ENCODE results near the gene OR52W1.

The OR52W1 gene, protein sequence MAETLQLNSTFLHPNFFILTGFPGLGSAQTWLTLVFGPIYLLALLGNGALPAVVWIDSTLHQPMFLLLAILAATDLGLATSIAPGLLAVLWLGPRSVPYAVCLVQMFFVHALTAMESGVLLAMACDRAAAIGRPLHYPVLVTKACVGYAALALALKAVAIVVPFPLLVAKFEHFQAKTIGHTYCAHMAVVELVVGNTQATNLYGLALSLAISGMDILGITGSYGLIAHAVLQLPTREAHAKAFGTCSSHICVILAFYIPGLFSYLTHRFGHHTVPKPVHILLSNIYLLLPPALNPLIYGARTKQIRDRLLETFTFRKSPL

DNA sequence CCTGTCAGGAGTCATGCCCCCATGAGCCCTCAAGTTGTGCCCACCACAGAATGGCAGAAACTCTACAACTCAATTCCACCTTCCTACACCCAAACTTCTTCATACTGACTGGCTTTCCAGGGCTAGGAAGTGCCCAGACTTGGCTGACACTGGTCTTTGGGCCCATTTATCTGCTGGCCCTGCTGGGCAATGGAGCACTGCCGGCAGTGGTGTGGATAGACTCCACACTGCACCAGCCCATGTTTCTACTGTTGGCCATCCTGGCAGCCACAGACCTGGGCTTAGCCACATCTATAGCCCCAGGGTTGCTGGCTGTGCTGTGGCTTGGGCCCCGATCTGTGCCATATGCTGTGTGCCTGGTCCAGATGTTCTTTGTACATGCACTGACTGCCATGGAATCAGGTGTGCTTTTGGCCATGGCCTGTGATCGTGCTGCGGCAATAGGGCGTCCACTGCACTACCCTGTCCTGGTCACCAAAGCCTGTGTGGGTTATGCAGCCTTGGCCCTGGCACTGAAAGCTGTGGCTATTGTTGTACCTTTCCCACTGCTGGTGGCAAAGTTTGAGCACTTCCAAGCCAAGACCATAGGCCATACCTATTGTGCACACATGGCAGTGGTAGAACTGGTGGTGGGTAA is at the start of gene OR52W1:
Gene OR52W1 (plus strand): TSS at position 51 of the 637 bp plus-strand sequence. CDS start 0 bp downstream, at position 51.
- DNase-seq, result no peak

DNA sequence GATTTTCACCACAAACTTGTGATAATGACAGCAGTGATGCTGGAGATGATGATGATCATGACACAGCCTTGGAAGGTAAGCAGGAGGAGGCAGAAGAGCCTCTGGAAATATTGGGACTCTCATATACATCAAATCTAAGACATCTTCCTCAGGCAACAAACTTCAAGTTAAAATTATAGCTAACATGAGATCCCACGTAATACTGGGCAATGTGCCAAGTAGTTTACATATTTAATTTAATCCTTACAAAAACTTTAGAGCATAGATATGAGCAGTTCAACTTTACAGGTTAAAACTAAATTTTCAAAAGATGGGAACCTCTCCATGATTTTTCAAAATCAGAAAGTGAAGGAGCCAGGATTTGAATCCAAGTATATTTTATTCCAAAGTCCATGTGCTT is 47.9 kb upstream of the OR52W1 start:
- DNase-seq, result no peak

DNA sequence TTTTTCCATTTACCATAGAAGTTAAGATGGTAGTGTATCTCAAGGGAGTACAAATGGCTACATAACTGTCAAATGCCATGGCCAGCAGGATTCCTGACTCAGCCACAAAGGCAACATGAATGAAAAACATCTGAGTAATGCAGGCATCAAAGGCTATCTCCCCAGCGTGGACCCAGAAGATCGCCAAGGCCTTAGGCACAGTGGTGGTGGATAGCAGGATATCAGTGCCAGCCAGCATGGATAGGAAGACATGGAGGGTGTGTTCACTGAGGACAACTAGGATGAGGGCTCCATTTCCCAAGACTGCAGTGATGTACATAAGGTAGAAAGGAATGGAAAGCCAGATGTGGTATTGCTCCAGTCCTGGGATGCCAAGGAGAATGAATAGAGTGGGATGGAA is 46.9 kb upstream of the OR52W1 start:
- no peak for DNase-seq

DNA sequence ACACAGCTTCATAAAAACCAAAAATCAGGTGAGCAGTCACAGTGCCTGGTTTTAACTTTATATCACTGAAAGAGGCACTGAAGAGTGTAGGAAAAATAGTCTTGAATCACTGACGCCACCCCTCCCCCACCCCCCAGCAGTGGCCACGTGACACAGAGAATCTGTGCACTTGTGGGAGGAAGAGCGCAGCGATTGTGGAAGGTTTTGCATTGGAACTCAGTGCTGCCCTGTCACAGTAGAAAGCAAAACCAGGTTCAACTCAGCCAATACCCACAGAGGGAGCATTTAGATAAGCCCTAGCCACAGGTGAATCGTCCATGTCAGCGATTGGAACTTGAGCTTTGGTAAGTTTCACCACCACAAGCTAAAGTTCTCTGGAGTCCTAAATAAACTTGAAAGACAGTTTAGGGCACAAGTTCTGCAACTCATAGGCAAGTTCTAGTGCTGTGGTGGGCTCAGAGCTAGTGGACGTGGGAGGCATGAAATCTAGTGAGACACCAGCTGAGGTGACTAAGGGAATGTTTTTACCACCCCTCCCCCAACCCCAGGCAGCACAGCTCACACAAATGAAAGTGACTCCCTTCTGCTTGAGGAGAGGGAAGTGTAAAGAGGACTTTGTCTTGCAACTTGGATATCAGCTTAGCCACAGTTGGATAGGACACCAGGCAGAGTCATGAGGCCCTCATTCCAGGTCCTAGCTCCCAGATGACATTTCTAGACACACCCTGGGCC is 42.2 kb upstream of the OR52W1 start:
- no peak for DNase-seq

DNA sequence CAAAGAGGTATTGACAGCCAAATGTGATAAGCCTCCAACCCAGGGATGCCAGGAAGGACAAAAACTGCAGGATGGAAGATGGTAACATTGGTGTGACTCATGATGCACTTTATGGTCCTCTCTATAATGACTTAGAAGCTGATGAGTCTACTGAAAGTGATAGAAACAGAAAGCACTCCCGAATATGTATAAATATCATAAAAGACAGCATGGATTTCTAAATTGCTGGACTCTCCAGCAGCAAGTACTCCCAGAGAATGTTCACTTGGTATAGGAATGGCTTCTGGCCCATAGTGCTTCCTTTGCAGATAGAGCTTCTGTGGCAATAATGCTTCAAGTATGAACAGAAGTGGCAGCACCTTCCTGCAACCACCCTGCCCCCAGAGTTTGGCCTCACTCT is 28.8 kb upstream of the OR52W1 start, which contains the start of gene OR52B2:
Gene OR52B2 (minus strand): TSS at position 101 of the 400 bp plus-strand sequence. CDS start 0 bp downstream, at position 101.
- DNase-seq, result no peak

DNA sequence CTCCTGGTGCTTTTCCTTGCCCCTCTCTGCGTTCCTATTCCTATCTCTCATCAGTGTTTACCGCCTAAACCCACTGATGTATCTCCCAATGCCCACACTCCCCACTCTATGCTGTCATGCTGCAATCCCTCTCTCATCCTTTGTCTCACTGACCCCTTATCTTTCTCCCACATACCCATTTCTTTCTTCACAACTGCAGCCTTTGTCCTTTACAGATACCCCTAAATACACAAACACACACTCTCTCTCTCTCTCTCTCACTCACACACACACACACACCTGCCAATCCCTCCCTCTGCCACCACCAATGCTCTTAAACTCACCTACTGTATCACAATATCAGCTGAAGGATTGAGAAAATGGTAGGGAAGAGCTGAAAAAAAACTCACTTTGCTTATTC is 23.6 kb upstream of the OR52W1 start:
- DNase-seq, result no peak

DNA sequence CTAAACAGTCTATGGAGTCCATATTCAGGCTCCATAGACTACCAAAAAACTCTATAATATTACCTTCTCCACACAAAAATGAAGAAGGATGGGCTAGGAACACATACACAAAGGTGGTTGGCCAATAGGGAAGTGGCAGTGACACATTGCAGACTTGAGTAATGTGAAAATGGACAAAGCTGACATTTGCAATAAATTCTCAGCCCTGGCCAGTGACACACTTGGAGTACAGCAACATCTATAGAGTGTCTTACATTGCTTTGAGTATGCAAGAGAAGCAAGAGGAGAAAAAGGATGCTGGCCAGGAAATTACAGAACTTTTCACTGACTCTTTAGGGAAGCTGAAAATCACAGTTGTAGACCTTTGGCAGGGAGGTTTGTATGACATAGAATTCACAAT is 7.3 kb upstream of the OR52W1 start:
- no peak for DNase-seq

DNA sequence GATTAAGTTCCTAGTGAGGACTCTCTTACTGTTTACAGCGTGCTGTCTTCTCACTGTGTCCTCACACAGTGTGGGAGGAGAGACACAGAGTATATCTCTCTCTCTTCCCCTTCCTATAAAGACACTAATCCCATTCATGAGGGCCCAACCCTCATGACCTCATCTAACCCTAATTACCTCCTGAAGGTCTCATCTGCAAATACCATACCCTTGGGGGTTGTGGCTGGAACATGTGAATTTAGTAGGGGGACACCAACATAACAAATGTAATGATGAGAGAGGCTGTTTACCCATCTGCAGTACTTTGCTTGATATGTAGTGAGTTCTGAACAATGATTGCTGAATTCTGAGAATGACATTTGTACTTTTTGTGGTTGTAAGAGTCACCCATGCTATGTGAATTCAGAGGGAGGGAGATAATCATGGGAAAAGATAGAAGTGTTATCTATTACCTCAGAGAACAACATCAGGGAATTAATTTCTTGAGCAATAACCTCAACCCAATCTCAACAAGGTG is 4.9 kb upstream of the OR52W1 start:
- no peak for DNase-seq

DNA sequence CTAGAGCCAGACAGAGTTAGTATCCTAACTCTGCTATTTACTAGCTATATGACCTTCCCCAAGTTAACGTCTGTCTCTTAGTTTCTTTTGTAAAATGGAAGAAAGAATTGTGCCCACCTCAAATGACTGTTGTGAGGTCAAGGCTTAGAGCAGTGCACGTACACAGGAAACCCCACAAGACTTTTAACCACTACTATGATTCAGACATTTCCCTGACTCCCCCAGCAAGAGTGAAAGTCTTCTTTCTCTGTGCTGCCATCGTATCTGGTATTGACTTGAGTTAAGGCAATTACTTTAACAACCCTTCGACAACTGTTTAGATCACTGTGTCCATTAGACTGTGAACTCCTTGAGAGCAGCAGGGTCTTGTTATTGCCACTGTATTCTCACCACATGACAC is 2.6 kb upstream of the OR52W1 start:
- DNase-seq, result no peak

DNA sequence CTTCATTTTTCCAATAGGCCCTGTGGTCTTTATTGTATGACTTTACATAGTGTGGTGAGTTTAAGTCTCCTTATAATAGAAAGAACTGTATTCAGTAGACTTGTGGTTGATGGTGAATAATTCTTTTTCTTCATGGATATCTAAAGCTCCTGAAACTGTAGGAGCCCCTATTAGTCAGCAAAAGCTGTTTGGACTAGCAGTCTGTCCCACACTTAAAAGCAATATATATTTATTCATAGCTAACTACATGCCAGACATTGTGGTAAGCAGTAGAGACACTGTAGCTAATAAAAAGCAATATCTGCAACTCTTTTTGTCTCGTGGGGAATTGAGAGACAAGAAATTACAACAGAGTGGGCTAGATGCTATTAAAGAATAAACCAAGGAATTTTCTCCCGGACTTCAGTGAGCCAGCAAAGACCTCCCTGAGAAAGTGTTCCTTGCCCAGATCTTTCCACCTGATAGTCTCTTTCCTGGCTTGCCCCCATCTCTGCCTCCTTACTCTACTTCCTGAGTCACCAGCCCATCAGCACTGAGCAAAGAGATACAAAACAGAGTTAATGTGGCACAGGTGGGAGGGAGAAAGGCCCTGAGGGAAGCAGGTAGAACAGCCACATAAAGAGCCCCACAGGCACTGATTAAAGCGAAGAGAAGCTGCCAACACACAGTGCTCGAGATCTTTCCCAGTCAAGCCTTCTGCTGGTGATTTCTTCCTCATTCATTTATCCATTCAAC is 1.4 kb upstream of the OR52W1 start:
- DNase-seq, result no peak

DNA sequence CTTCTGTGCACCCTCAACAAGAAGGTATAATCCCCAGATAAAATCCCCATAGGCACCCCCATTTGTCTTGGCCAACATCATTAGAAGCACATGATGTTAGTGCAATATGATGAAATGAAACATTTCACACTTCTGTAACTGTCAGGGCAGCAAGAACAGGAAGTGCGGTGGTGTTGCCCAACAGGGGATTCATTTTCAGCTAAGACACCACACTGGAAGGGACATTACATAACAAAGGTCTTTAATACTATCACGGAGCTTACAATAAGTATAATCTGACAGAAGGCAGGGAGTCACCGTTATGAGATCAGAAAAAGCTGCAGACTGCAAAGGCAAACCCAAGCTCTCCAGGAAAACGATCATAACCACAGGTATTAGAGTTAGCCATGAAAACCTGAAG is 2.0 kb downstream of the OR52W1 start:
- no peak for DNase-seq

DNA sequence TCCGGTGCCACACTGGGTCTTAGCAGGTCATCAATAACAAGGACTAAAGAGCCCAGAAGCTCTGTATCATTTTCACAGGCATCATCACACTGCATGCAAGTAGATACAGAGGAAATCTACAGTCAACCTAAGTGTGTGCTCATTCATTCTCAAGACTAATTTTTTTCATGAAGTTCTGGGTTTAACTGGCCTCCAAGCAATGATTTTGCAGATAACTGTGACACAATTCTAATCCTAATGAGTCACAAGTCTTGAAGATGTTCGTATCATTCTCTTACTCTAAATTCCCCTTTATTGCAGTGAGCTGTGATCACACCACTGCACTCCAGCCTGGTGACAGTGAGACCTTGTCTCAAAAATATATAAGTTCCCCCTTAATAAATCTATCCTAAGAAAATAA is 2.5 kb downstream of the OR52W1 start:
- no peak for DNase-seq

DNA sequence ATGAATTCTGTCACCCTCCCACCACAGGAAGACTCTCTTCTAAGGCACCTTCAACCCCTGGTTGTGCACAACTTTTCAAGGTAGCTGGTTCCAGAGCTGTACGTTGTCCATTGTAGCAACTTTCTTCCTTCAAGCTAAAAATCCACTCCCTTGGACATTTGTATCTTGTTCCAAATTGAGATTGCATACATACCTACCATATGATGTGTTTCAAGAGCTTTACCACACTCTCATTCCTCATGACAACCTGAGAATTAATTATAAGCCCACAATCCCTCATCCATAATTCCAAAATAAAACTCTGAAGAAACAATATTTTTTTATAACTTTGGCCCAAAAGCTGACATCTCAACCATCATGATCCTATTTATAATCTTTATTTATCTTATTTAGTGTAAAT is 3.0 kb downstream of the OR52W1 start:
- no peak for DNase-seq

DNA sequence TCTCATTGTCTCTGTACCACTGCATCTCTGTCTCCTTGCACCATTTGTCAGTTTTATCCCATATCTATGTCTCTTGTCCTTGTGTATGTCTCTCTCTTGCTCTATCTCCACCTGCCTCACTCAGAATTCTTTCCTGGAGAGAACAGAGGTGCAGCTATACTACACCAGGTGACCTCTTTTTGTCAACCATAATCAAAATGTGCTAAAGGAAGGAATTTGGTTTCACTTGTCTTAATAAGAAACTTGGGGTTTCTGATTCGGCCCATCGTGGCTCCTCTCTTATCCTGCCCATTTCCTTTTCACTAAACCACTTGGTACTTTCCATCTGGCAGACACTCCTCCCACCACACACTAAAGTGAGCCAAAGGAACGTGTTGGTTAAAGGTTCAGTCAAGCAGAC is 4.3 kb downstream of the OR52W1 start:
- DNase-seq, result no peak

DNA sequence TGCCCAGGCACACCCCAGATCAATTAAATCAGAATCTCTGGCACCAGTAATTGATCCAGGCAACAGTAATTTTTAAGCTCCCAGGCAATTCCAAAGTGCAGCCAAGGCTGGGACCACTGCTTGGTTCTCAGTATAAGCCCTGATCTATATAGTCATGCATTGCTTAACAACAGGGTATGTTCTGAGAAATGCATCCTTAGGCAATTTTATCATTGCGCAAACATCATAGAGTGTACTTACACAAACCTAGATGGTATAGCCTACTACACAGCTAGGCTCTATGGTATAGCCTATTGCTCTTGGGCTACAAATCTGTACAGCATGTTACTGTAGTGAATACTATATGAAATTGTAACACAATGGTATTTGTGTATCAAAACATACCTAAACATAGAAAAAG is 5.7 kb downstream of the OR52W1 start:
- no peak for DNase-seq

DNA sequence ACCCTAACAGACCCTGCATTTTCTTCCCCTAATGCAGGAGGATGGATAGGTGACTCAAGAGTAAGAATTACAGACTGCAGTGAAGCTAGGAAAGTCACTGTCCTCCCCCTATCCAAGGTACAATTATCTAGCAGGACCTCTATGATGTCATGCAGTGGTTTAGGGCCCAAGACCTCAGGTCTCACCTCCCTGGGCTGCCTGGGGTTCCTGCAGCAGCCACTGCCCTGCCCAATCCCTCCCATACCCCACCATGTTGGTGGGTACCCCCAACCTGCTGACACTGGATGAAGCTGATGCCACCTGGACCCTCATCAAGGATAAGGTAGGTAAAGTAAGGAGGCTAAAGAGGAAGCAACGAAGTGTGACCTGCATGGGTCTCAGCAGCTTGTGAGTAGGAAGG is 6.3 kb downstream of the OR52W1 start, which contains the start of gene C11orf42:
Gene C11orf42 (plus strand): TSS at position 192 of the 400 bp plus-strand sequence. CDS start 59 bp downstream, at position 251.
- no peak for DNase-seq

DNA sequence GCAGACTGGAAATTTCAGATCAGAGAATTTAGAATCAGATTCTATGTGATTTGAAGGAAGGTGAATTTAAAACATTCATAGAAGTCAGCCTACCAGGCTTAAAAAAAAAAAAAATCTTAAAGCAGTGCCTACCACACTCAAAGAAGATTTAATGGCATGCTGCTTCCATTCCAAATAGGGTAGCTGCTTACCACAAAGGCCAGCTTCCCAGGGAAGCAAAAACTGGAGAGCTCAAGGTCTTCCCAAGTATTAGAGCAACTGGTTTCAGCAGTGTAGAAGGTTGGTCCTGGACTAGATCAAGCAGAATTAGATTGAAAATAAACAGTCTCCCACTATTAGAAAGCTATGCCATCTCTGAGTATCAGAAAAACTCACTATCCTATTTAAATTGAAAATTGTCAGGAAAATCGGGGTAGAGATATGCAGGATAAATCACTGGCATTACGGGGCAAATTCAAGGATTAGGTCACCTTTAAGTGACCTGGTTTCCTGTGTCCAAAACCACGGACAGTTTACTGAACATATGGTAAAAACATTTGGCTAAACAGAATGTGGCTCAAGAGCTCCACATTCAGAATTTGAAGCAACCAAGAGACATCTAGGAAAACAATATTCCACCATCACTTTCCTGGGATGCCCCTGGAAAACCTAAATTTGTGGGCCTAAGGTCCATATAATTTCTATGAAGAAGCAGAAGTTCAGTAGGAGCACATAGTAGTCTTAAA is 7.6 kb downstream of the OR52W1 start:
- no peak for DNase-seq

DNA sequence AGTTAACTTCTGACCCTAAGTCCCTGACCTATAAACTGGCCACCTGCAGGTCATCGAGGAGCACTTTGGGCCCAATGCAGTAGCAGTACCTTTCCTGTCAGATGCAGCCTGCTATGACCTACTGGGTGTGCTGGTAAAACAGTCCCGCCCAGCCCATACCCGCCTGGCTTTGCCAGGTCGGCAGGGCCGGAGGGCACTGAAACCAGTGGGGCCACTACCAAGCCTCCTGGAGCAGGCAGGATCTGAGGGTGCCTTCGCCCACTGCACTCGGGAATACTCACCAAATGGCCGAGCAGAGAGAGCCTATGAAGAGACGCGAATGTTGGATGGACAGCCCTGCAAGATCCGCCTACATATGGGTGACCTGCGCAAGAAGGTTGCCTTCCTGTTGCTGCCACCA is 10.8 kb downstream of the OR52W1 start:
- DNase-seq, result no peak

DNA sequence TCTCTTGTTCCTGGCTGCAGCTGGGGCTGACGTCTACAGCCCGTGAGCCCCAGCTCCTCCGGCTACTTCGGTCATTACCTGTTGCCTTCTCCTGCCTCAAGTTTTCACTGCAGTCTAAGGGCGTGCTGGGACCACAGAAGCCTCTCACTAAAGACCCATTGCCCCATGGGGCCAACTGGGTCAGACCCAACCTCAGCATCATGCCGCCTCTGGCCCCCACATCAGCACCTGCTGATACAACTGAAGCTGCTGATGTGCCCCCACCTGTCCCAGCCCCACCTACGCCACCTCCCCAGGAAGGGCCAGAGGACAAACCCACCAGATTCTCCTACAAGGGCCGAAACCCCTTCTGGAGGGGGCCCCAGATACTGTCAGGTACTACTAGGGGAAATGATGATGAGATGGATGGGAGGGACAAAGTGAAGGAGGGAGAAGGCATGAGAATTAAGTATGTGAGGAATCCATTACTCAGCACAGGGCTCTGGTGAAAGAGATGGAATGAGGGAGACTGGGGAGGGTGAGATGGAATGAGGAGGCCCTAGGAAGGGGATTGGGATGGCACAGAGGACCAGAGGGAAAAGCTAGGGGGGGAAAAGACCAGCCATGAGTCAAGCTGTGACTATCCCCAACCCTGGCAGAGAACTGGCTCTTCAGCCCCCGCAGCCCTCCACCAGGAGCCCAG is 11.4 kb downstream of the OR52W1 start:
- no peak for DNase-seq

DNA sequence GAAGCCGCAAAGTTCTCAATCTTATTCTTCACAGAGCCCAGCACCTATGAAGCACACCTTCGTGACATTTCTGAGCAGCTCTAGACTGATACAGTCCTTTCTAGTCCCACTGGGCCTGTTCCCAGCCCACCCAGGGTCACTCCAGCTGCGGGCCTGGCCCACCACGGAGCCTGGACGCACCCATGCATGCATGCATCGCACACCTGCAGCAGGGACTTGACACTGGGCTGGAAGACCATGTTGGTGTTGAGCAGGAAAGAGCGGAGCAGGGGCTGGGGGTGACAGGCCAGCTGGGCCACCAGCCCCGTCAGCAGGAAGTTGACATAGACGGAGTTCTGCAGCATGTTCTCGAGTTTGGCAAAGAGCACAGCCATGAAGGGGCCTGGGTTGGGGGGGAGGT is 15.5 kb downstream of the OR52W1 start:
- DNase-seq, result no peak

DNA sequence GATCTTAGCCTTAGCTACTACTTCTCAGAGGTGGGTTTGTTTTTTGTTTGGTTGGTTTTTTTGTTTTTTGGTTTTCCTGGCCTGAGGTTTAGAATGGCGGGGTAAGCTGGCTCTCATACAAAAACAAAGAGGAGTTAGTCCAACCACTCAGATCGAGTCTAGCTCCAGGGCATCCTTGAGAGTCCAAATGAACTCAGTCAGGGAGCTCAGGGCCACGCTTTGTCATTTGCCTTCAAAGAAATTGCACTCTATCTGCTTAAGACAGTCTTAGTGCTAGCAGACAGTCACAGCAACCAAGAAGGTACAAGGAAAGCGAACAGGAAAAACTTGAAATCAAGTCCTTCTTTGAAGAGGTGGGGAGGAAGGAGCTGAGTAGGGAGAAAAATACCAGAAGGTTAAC is 17.5 kb downstream of the OR52W1 start:
- DNase-seq, result no peak

DNA sequence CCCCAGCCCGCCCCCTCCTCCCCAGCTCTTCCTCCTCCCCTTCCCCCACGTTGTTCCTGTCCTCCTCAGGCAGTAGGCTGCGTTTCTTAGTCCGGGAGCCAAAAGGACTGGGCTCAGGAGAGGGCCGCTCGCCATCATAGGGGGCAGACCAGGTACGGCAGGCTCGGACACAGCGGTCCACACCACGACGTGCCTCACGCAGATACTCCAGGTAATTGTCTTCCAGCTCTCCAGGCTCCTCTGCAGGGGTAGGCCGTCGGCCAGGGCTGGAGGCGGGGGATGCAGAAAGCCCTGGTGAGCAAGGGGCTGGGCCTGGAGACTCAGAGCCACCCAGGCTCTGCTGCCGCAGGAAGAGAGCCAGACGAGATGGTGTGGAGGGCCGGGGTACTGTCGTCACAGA is 18.7 kb downstream of the OR52W1 start:
- DNase-seq, result no peak
